Vagina (tissue), 2 donors: ENCODE measurements around the gene GNG13. TPM values are rescaled to one million over a fixed set of nuclear protein-coding genes. Genes with fewer than 3 reads are reported as not detected.
A peak's percentile ranks its signal among the peaks of the same experiment; 100 is the strongest.

ENCODE experiments used
- DNase-seq, 2 donors: peaks; one replicate each; pipeline ENCODE4 v3.0.0-alpha.2; 2017; ENCODE audit errors: extremely low spot score in 2 of 2
- H3K27ac ChIP-seq: fragments of 200-600 bp; sonication (generic); one replicate; pipeline ENCODE4 v1.5.1; 2019
- H3K27me3 ChIP-seq: fragments of 200-600 bp; sonication (generic); one replicate; pipeline ENCODE4 v1.5.1; 2019
- H3K36me3 ChIP-seq, 2 donors: fragments of 200-600 bp; sonication (generic); one replicate each; pipeline ENCODE4 v1.5.1; 2017 to 2019
- H3K4me1 ChIP-seq: fragments of 200-600 bp; sonication (generic); one replicate; pipeline ENCODE4 v1.5.1; 2019
- H3K4me3 ChIP-seq, 2 donors: fragments of 200-600 bp; sonication (generic); 1 replicate in 1 of 2; 2 replicates in 1 of 2; pipeline ENCODE4 v1.5.1; 2016 to 2019
- H3K9me3 ChIP-seq: fragments of 200-600 bp; sonication (generic); one replicate; pipeline ENCODE4 v1.5.1; 2019
- CTCF ChIP-seq, 3 experiments: fragments of 450-650 bp in 2 of 3; fragments of 200-600 bp in 1 of 3; sonication (generic) in 1 of 3; IDR thresholded peaks; one replicate each; pipeline ENCODE4 v1.5.1; 2017 to 2019; ENCODE audit warnings: antibody characterized with exemption in 3 of 3, mild to moderate bottlenecking in 2 of 3, moderate library complexity in 2 of 3
- POLR2A ChIP-seq, 2 donors: fragments of 450-650 bp; IDR thresholded peaks; one replicate each; pipeline ENCODE4 v1.6.1; 2017; ENCODE audit warnings: antibody characterized with exemption in 2 of 2, mild to moderate bottlenecking in 2 of 2, moderate library complexity in 2 of 2
- POLR2AphosphoS5 ChIP-seq, 2 donors: sonication (generic); formaldehyde crosslinking; IDR thresholded peaks; one replicate each; pipeline ENCODE4 v1.9.0; 2017; ENCODE audit warnings: antibody characterized with exemption in 2 of 2, mild to moderate bottlenecking in 2 of 2, low read depth in 1 of 2; ENCODE audit not compliant: insufficient read depth in 1 of 2
- intact Hi-C: fragments of 100-400 bp; cut with DNase I; formaldehyde crosslinking; loops from one replicate; pipeline ENCODE4 v1.15.1; 2023
- total RNA-seq: library from RNA; depleted of rRNA; stranded (reverse); fragments of >200 nt; gene quantifications from one replicate; pipeline ENCODE4 v1.2.3, GENCODE V29; 2016

The GNG13 gene
- total RNA-seq, 1 donor from 2014 or later: not detected

GRCh38 chr16:790086-790485 is 10.4 kb downstream of the GNG13 start:
- intact Hi-C loops: no loop called here
- Histone ChIP-seq H3K4me3 (no peak overlapping the region), H3K36me3 (peaks cover 0 to 8% of the 10 kb centered on the region in 2 donors), H3K27me3 (no peaks in the 10 kb centered on the region), H3K9me3 (no peaks in the 10 kb centered on the region), H3K4me1 (peaks cover 28% of the 10 kb centered on the region), H3K27ac (no peak overlapping the region)
- DNase-seq: no peak
- TF ChIP-seq CTCF (IDR thresholded peaks at IDR 0.05): no peak
- TF ChIP-seq POLR2A (IDR thresholded peaks at IDR 0.05): no peak
- TF ChIP-seq POLR2AphosphoS5 (IDR thresholded peaks at IDR 0.05; ENCODE audit: insufficient read depth in 1 of 2, low read depth in 1 of 2): no peak

GRCh38 chr16:789191-789850 is 11.2 kb downstream of the GNG13 start:
- Histone ChIP-seq H3K27me3 (no peaks in the 10 kb centered on the region), H3K4me1 (peaks cover 28% of the 10 kb centered on the region), H3K36me3 (peaks cover 0 to 8% of the 10 kb centered on the region in 2 donors), H3K27ac (no peak overlapping the region), H3K4me3 (peak overlapping the region; percentile 98 to 99), H3K9me3 (no peaks in the 10 kb centered on the region)
- TF ChIP-seq POLR2AphosphoS5 (IDR thresholded peaks at IDR 0.05; ENCODE audit: insufficient read depth in 1 of 2, low read depth in 1 of 2) (no peak), POLR2A (IDR thresholded peaks at IDR 0.05) (no peak), CTCF (IDR thresholded peaks at IDR 0.05) (no peak)
- no peak for DNase-seq
- intact Hi-C loops: loop anchor here (5.0 kb wide), 1 partner anchor 67 kb away; the partner anchor contains the start of gene ANTKMT

GRCh38 chr16:788399-789126 is 12.0 kb downstream of the GNG13 start, which contains the start of gene CHTF18:
TSS of gene CHTF18 (plus strand) at chr16:788620. CDS start at chr16:788685, 65 bp downstream.
- H3K4me1 ChIP-seq: peaks cover 32% of the 10 kb centered on the region
- H3K27ac ChIP-seq: peak within 1 kb of the TSS; percentile 62
- peak in 1 of 2 donors; percentile 23 for TF ChIP-seq POLR2AphosphoS5 (IDR thresholded peaks at IDR 0.05; ENCODE audit: insufficient read depth in 1 of 2, low read depth in 1 of 2)
- TF ChIP-seq CTCF (IDR thresholded peaks at IDR 0.05): no peak
- intact Hi-C loops: loop anchor here (5.0 kb wide), 1 partner anchor 66 kb away; the partner anchor contains the start of gene ANTKMT
- H3K36me3 ChIP-seq: peaks cover 0 to 8% of the 10 kb centered on the region in 2 donors
- no peaks in the 10 kb centered on the region for H3K27me3 ChIP-seq
- peak within 1 kb of the TSS; percentile 98 to 99 for H3K4me3 ChIP-seq
- peak in 1 of 2 donors; percentile 93 for DNase-seq
- H3K9me3 ChIP-seq: no peaks in the 10 kb centered on the region

GRCh38 chr16:787978-788398 is 12.5 kb downstream of the GNG13 start, which contains the start of gene RPUSD1:
TSS of gene RPUSD1 (minus strand) at chr16:788381. CDS start at chr16:787737, 644 bp downstream.
- H3K4me1 ChIP-seq: peaks cover 38% of the 10 kb centered on the region
- TF ChIP-seq POLR2AphosphoS5 (IDR thresholded peaks at IDR 0.05; ENCODE audit: insufficient read depth in 1 of 2, low read depth in 1 of 2) (no peak), POLR2A (IDR thresholded peaks at IDR 0.05) (no peak), CTCF (IDR thresholded peaks at IDR 0.05) (no peak)
- H3K27ac ChIP-seq: peak within 1 kb of the TSS; percentile 62
- H3K27me3 ChIP-seq: no peaks in the 10 kb centered on the region
- peaks cover 0 to 8% of the 10 kb centered on the region in 2 donors for H3K36me3 ChIP-seq
- intact Hi-C loops: loop anchor here (5.0 kb wide), 1 partner anchor 66 kb away; the partner anchor contains the start of gene ANTKMT
- peak within 1 kb of the TSS; percentile 98 to 99 for H3K4me3 ChIP-seq
- no peak for DNase-seq
- H3K9me3 ChIP-seq: no peaks in the 10 kb centered on the region
